HG03095 (cell line): ENCODE measurements around the gene ATG16L2.
A peak's percentile ranks its signal among the peaks of the same experiment; 100 is the strongest.

Experiments used
- ATAC-seq: cut with Tn5 transposase; IDR thresholded peaks from one replicate; pipeline ENCODE4 v1.9.1; 2021; ENCODE audit warnings: moderate library complexity; ENCODE audit not compliant: unreplicated experiment

ATG16L2 gene, protein sequence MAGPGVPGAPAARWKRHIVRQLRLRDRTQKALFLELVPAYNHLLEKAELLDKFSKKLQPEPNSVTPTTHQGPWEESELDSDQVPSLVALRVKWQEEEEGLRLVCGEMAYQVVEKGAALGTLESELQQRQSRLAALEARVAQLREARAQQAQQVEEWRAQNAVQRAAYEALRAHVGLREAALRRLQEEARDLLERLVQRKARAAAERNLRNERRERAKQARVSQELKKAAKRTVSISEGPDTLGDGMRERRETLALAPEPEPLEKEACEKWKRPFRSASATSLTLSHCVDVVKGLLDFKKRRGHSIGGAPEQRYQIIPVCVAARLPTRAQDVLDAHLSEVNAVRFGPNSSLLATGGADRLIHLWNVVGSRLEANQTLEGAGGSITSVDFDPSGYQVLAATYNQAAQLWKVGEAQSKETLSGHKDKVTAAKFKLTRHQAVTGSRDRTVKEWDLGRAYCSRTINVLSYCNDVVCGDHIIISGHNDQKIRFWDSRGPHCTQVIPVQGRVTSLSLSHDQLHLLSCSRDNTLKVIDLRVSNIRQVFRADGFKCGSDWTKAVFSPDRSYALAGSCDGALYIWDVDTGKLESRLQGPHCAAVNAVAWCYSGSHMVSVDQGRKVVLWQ

DNA sequence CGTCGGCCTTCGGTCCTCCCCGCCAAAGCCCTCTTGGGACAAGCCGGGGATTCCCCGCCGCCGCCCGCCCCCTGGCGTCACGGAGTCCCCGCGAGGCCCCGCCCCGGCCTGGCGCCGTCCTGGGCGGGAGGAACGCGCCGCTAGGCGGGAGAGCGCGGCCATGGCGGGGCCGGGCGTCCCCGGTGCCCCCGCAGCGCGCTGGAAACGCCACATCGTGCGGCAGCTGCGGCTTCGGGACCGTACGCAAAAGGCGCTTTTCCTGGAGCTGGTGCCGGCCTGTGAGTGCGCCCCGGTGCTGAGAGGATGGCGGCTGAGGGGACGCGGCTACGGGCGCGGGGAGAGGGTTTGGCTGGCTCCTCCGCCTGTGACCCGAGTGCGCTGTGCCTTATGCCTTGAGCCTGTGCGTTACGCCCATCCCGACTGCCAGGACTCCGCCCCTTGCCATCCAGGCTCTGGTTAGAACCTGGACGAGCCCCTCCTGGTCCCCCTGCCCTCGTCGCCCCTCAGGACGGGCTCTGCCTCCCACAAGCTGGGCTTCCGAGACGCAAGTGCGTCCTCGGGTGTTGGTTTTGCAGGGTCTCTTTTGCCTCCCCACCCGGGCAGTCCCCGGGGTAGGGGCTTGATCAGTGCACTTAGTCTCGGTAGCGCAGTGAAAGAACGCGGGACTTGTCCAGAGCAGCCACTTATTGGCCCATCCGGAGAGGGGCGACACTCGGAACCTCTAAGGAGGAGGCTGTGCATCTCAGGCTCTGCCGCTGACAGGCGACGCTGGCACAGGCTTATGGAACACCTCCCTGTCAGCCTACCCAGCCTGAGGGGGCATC lies at the start of gene ATG16L2:
Gene ATG16L2 (plus strand): TSS at position 126 of the 824 bp plus-strand sequence. CDS start 35 bp downstream, at position 161.
- ATAC-seq = peak; percentile 44

DNA sequence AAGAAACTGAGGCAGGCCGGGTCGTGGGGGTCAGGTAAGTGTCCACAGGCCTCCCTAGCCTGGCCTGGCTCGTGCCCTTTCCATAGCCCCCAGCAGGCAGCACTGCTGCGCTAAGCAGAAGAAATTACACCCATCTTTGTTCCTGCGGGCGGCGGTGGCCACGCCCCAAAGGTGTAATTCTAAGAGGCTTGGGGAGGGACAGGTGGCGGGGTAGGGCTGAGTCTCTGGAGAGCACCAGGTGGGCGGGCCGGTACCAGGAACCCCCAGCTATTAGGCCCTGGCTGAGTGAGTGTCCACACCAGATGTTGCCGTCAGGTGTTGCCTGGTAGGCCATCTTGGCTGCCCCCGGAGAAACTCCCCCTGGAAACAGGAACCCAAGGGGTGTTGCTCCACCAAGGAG lies 49.7 kb upstream of the ATG16L2 start:
- ATAC-seq = no peak

DNA sequence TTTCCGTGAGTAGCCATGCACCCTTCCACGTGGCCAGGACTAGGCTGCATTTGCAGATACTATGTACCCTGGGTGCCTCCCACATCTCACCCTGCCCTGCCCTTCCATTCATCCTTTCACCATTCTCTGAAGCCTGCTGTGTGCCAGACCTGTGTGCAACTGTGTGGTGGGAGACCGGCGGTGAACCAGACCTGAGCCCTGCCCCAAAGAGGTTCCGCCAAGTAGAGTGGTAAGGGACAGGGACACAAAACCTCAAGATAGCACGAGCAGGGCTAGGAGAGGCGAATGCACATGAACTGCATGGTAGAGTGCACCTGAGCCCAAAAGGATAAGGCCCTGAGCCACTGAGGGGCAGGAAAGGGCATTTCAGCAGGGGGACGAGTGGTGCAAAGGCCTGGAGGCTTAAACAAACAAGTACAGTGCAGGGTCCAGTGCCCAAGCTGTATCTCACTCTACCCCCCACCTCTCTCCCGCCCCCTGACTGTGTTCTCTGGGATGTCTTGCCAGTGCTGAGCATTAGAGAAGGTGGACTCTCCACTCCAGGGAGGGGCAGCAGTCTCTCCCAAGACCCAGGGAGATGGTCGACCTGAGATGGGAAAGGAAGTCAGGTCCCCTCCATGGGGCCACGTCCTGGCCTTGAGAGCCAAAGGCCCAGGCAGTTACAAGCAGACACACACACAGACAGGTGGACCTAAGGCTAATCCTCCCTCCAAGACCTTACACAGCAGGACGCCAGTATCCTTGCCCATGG lies 47.9 kb upstream of the ATG16L2 start:
- ATAC-seq = no peak

DNA sequence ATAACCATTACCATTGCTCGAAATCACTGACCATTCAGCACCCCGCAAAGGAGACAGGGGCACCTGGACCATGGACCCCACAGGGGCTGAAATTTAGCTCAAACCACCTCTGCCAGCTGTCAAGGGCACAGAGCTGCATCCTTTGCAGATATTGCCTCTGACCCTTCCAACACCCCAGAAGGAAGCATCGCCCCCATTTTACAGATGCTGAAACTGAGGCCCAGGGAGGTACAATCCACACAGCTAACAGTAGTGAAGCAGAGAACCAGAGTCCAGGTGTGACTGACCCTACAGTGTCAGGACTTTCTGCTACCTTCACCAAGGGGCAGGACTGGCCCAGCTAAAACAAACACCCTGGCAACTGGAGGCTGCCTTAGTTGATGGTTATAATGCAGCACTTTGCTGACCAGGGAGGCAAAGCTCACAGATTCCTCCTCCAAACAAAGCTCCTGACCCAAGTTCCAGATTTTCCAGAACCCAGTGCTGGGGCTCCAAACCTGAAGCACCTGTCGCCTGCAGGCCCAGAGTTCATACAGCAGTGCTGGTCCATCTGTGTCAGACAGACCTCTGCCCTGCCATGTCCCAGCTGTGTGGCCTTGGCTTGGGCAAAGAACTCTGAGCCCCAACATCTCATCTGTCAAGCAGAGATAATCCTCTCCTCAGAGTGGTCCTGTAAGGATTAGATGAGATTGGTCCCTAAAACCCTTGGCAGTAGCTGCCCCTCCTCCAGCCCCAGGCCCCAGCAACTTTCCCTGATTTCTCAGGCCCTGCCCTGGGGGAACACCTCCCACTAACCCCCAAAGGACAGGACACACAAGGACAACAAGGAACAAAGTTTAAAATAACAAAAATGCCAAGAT lies 46.8 kb upstream of the ATG16L2 start:
- ATAC-seq = no peak

DNA sequence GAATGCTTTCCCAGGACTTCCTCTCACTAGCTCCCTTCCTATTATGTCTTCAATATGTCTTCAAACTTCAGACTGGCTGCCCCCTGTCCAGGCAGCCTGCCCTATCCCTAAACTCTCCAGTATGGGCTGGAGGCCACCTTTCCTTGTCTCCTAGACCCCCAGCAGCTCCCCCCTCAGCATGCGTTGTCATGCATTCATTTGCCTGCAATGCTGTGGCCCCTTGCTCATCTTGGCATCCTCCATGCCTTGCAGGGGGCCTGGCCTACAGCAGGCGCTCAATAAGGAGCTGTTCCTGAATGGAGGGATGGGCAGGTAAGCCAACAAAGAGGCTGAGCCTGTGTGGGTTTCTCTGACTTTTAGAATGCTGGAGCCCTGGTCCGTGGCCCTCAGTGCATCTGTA lies 45.6 kb upstream of the ATG16L2 start:
- no peak for ATAC-seq

DNA sequence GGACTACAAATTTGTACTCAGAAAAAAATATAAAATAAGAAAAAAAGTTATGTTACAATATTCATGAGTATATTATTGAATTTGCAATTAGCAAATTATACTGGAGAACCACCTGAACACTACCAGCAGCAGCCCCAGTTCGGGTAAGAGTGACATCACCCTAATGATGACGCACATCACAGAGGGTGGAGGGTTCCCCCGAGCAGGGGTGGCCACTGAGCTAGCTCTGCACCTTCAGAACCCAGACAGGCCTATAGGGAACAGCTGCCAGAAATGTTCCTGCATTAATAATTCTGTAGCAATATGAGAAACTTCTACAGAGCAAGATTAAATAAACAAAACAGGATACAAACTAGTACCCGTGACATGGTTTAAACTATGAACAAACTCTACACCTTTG lies 44.5 kb upstream of the ATG16L2 start:
- no peak for ATAC-seq

DNA sequence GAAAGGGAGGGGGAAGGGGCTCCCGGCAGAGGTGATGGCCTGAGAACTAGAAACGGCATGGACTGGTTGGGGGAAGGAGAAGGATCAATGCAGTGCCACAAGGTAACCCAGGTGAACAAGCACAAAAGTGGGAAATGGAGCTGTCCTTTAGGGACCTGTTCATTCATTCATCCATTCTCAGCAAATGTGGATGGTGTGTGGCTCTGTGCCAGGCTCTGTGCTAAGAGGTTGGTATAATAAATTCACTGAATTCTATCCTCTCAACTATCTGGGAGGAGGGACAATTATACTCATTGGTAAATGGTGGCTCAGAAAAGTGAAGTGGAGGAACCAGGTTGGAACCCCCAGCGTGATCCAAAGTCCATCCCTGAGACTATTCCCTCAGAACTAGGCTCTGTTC lies 43.4 kb upstream of the ATG16L2 start:
- no peak for ATAC-seq

DNA sequence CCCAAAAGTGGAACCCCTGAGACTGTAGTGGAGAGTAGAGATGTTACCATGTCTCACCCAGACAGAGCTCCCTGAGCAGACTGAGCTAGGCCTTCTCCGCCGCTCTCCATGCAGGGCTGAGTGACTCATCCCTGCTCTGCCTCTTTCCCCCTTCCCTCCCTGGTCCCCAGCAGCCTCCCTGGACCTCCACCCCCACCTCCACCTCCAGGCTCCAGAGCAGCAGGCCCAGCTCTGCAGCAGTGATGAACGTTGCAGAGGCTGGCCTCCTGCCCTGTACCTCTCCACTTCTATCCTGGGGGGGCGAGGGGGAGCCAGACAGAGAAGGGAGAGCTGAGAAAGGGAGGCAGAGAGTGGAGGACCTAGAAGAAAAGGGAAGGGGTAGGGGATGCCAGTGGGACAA lies 42.7 kb upstream of the ATG16L2 start:
- no peak for ATAC-seq

DNA sequence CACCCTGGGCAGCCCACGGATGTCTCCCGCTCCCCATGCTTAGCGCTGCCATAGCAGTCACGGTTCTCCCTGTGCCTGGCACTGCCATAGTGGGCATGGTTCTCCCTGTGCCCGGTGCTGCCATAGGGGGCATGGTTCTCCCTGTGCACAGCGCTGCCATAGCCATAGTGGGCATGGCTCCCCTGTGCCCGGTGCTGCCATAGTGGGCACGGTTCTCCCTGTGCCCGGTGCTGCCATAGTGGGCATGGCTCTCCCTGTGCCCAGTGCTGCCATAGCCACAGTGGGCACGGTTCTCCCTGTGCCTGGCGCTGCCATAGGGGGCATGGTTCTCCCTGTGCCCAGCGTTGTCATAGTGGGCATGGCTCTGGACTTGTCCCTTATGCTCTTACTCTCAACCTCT lies 42.2 kb upstream of the ATG16L2 start:
- ATAC-seq = no peak

DNA sequence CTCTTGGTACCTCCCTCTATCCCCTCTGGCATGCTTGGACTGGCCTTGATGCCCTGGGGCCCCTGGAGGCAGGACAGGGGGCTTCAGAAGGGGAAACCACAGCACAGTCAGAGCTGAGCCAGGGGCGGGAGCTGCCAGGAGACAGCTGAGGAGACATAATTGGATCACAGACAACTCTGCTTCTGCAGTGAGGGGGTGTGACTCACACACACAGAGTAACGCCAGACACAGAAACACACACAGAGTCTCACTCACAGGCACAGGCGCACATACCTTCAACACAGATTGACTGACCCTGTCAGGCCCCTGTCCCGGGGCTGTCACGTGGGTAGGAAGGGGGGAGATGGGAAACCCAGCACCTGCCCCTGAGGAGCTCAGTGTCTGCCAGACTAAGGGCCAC lies 40.9 kb upstream of the ATG16L2 start:
- ATAC-seq = no peak

DNA sequence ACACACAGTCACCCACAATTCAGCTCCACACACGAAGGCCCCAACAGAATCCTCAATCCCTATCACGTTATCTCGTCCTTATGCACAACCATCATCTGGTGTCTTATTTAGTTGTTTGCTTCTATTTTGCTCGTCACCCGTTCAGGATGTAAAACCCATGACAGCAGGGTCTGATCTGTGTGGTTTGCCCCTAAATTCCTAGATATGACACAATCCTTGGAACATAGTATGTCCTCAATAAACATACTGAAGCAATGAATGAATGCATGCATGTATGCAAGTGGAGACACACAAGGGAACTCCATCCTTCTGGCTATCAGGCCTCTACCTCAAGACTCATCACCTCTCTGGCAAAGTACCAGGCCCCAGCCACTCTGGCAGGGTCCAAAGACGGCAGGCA lies 40.5 kb upstream of the ATG16L2 start:
- no peak for ATAC-seq

DNA sequence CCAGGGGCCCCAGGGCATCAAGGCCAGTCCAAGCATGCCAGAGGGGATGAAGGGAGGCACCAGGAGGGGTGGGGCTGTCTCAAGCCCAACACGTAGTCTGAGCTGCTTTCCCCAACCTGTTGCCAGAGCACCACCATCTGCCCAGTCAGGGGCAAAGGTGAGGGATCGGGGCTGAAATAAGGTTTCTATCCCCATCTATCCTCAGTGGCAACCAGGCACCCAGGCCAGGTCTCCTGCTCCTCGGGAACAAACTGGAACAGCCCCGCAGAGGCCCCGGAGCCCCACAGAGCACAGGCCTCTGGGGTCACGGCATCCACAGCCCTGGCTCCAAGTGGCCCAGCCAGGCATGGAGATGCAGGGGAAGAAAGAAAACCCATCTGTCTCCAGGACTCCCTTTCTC lies 39.7 kb upstream of the ATG16L2 start:
- no peak for ATAC-seq

DNA sequence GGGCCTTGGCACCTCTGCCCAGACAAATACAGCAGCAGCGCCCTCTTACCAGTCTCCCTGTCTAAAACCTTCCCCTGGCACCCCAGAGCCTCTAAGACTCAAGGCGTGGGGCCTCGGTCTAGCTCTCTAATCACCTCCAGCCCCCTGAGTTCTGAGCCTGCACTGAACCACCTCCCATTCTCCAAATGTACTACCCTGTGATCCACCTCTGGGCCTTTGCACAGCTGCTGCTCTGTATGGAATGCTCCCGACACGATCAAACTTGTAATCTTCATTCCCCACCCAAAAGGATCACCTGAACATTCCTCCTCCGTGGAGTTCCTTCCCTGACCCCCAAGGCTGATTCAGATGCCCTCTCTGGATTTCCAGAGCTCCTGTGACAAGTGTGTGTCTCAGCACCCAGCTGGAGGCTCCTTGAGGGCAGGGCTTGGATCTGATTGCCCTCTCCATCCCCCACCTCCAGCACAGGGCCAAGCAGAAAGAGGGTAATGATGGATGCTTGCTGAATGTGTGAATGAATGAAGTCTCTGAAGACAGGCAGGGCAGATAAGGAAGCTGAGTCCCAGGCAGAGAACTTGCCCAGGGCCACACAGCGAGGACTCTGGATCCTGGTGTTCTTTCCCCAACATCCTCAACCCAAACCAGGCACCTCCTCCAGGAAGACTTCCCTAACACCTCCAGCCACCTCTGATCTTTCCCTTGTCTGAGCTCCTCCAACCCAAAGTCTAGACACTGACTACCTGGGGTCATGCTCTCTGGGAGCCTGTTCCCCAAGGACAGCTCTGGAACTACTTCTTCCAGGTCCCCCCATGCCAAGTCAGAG lies 38.7 kb upstream of the ATG16L2 start:
- ATAC-seq = no peak

DNA sequence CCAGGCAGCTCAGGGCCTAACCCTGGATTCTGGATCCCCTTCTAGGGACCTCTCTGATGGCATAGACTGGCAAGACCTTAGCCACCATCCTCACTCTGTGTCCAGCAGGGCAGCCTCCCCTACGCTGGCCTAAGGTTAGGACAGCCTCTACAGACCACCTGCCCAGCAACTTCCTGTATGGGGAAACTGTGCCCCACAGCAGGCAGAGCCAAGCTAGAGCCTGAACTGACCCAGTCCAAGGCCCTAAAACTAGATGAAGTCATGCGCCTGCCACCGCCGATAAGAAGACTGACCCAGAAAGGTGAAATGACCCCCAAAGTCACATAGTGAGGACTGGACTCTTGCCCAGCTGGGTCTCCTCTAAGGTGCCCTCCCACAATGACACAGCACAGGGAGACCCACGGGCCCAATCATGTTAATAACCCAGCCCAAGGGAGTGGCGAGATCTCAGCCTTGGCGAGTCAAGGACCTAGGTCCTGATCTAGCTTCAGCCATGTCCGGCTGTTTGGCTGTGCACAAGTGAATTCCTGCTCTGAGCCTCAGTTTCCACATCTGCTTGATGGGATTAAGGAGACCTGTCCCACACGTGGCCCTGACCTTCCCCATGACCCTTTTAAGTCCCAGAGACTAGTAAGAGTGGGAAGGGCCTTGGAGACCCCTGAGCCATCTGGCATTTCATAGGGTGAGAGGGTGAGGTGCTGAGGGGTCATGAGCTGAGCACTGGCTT lies 37.9 kb upstream of the ATG16L2 start:
- no peak for ATAC-seq

DNA sequence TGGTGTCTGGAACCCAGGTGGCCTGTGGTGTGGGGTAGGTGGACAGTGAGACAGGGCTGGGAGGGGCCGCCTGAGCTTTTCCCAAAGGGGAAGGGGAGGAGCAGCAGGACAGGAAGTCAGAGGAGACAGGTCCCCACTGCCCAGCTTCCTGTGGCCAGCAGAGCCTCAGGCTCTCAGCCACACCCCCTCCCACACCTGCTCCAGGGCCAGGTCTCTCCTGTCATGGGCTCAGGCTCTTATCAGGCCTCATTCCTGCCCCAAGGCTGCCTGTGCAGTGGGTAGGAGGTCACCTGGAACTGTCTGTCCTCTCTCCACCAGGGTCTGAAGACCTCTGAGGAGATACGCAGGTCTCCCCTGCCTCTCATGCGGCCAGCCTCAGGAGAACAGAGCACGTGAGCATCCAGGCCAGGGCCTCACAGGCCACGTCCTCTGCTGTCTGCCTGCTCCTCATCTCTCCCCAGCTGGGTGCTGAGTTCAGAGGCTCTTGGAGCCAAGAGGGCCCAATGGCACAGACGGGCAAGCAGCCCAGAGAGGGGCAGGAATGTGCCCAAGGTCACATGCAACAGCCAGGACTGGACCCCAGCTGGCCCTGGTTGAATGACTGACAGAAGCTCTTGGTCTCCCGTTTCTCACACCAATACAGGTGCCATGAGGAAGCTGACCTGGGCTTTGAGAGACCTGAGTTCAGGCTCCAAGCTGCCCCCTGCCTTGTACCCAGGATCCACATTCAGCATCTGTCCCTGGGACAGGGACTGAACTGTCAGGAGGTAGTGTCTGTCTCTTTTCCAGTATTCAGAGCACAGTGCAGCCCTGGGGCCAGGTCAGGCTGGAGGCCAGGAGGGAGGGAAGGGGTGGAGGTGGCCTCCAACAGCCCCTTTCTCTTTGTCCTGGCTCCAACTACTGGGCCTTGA lies 37.1 kb upstream of the ATG16L2 start:
- ATAC-seq = no peak

DNA sequence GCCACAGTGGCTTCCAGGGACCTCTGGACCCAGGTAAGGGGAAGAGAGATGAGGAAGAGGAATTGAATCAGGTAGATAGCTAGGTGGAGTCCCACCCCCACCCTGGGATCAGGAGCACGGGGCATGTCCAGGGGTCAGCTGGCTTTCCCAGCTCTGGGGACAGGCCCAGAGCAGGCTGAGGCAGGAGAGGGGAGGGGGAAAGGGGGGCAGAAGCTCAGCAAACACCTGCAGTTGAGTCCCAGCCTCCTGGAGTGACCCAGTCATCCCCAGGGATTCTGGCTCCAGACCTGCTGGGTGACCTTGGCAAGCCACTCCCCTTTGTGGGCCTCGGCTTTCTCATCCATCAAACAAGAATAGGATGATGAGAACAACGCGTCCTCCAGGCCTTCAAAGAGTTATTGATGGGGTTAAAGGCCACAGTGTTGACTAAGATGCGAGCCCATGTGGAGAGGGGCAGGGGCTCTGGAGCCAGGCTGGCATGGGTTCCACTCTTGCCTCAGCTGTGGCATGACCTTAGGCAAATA lies 36.4 kb upstream of the ATG16L2 start:
- ATAC-seq = no peak
